Measurements from ENCODE around the gene ADPRHL1. TPM values are rescaled to one million over a fixed set of nuclear protein-coding genes. Genes with fewer than 3 reads are reported as not detected.

ADPRHL1 gene
- total RNA-seq, 2 donors from 2014 or later = 0.40 to 0.69 TPM

DNA sequence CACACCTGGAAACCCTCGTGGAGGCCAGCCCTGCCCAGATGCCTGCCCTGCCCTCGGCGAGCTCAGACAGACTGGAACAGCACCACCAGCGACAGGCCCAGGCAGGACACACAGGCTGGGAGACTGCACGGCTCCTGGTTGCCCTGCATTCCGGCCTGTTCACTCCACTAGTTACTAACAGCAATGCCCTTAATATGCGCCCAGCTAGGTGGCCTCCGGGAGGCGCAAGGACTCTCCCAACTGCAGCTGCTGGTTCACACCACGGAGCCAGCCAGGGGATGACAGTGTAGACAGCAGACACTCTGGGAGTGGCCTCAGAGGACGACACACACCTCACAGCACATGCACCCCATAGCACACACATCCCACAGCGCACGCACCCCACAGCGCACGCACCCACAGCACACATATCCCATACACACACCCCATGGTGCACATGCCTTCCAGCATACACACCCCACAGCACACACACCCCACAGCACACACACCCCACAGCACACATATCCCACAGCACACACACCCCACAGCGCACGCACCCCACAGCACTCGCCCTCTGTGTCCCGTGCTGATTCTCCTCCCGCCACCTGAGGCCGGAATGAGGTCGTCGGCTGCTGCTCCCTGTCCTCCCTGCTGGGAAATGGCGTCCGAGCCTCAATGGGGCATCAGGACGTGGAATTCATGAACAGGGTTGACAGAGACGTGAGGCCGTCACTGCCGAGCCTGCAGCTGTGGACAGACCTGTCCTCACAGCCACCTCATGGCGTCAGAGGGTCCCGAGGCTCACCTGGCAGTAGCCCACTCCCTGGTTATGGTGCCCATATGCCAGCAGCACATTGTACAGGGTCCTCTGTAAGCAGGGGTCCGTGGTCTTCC lies 103.0 kb downstream of the ADPRHL1 start:
- Mint-ChIP-seq H3K4me3 (no peak overlapping the region), H3K9me3 (no peaks in the 10 kb centered on the region), H3K27ac (no peak overlapping the region), H3K4me1 (no peaks in the 10 kb centered on the region), H3K36me3 (ENCODE audit: low read depth) (no peaks in the 10 kb centered on the region), H3K27me3 (peaks cover 3% of the 10 kb centered on the region)
- no peak for ATAC-seq (replicated peaks)

Other genes starting within 250 kb of the ADPRHL1 start
- 100 to 1,000 TPM in 1 of 2 donors, 10 to 100 TPM in 1; 56.5 to 135 TPM for gene PCID2, start 244.8 kb downstream of the ADPRHL1 start, total RNA-seq
- 100 to 1,000 TPM in 1 of 2 donors, 10 to 100 TPM in 1; 98.9 to 100 TPM for gene CUL4A, start 243.9 kb downstream of the ADPRHL1 start, total RNA-seq
- 10 to 100 TPM; 46.1 to 95.1 TPM for gene LAMP1, start 156.2 kb downstream of the ADPRHL1 start, total RNA-seq
- gene GRTP1, start 89.4 kb downstream of the ADPRHL1 start, total RNA-seq = under 1 TPM in 1 of 2 donors, not detected in 1; 0.26 TPM
- gene DCUN1D2, start 37.2 kb upstream of the ADPRHL1 start, total RNA-seq = 10 to 100 TPM; 18.5 to 24.4 TPM
- 100 to 1,000 TPM in 1 of 2 donors, 10 to 100 TPM in 1; 98.1 to 188 TPM for gene TFDP1, start 131.3 kb upstream of the ADPRHL1 start, total RNA-seq
- not detected for gene ATP4B, start 204.7 kb upstream of the ADPRHL1 start, total RNA-seq
- gene GRK1, start 213.7 kb upstream of the ADPRHL1 start, total RNA-seq = under 1 TPM; 0.09 to 0.64 TPM

Measured in activated T-helper 17 cell treated with anti-CD3 and anti-CD28 coated beads, Interleukin-2, amount 50 U/mL, for 72 hours (primary cell).